Measurements from ENCODE around the gene FXR2. TPM values are rescaled to one million over a fixed set of nuclear protein-coding genes. Genes with fewer than 3 reads are reported as not detected.

FXR2 gene
- total and polyA plus RNA-seq, 10 of the 15 experiments (the other 5 are each of a cell fraction or from before 2014, with no cell fraction given), result 1.6 to 33.3 (median 22.0) TPM

GRCh38 chr17:7552621-7553051 lies 62.1 kb downstream of the FXR2 start:
- Histone ChIP-seq H3K27me3 (replicated peaks in 1 of 2; ENCODE audit: control insufficient read depth in 2 of 2, insufficient read depth in 2 of 2, low read length in 1 of 2) (no peaks in the 10 kb centered on the region; a peak in 1 of 4 replicates), H3K79me2 (ENCODE audit: control insufficient read depth, insufficient read depth, low read length) (no peaks in the 10 kb centered on the region), H3K9me3 (replicated peaks; ENCODE audit: control insufficient read depth, insufficient read depth, low read length) (no peaks in the 10 kb centered on the region), H3K4me3 (0 out of 2 replicates have a peak overlapping the region, but pooled peaks have one; percentile 31), H3K27ac (ENCODE audit: control insufficient read depth, insufficient read depth) (no peak overlapping the region; the same call in 1 of the 2 replicates), H3K4me2 (ENCODE audit: control insufficient read depth, insufficient read depth) (peak overlapping the region; percentile 45), H4K20me1 (ENCODE audit: control insufficient read depth, insufficient read depth) (no peaks in the 10 kb centered on the region), H3K9ac (ENCODE audit: control insufficient read depth, insufficient read depth, low read length) (peak overlapping the region; percentile 7; the same call in 1 of the 2 replicates), H3K36me3 (ENCODE audit: control insufficient read depth in 2 of 2, insufficient read depth in 2 of 2, low read length in 1 of 2) (no peaks in the 10 kb centered on the region), H2AFZ (ENCODE audit: control insufficient read depth, low read depth, low read length) (no peak overlapping the region), H3K4me1 (ENCODE audit: control insufficient read depth, insufficient read depth, low read length) (peaks cover 31% of the 10 kb centered on the region)
- FAIRE-seq (peak; percentile 95), DNase-seq (ENCODE audit: low read depth, low spot score) (peak; percentile 95), ATAC-seq (peak; percentile 91)
- ChIA-PET CTCF (interaction anchor here (0.6 to 2.5 kb wide), 11 partner anchors 8 to 201 kb away, joined by 3 to 20 read pairs (median 3); partner anchors contain the start of genes FXR2, SENP3 and TP53), POLR2A (interaction anchor here (0.5 to 1.5 kb wide), 12 partner anchors 7 to 374 kb away, joined by 3 to 6 read pairs (median 3); partner anchors contain the start of genes ACADVL, DLG4, SENP3 and TMEM256), RAD21 (ENCODE audit: unreplicated experiment) (interaction anchor here (0.7 to 1.8 kb wide), 7 partner anchors 8 to 135 kb away, joined by 3 to 7 read pairs (median 5); partner anchors contain the start of gene TP53), SMC1A (ENCODE audit: uncharacterized antibody, unreplicated experiment) (interaction anchor here (0.9 to 2.2 kb wide), 6 partner anchors 8 to 598 kb away, joined by 3 to 10 read pairs (median 4); partner anchors contain the start of gene SENP3)
- intact Hi-C loops (cut with micrococcal nuclease; ENCODE audit: unreplicated experiment) (no loop called here), in situ Hi-C loops (cut with MboI) (loop anchor here (25.0 kb wide), 1 partner anchor 515 kb away; the partner anchor contains the start of genes SLC16A11 and SLC16A13)
- no TSS peak for BruUV-seq (replicated peaks)
- 2% methylated on average over 6 of the region's 6 CpGs for WGBS (ENCODE audit: insufficient coverage, insufficient replicate concordance, low lambda C conversion rate, missing lambda C conversion rate)
- TF ChIP-seq EP300 (IDR thresholded peaks at IDR 0.05; ENCODE audit: borderline replicate concordance in 1 of 2, control insufficient read depth in 1 of 2, low read depth in 2 of 2, low read length in 2 of 2) (0 out of 4 replicates have a peak, but pooled peaks of 1 of the 2 experiments have one; percentile 7), NFYA (IDR thresholded peaks at IDR 0.05; ENCODE audit: borderline replicate concordance, low read depth, low read length) (no peak), TARDBP (IDR thresholded peaks at IDR 0.05; ENCODE audit: borderline replicate concordance) (no peak), CBX3 (IDR thresholded peaks at IDR 0.05; ENCODE audit: borderline replicate concordance, low read depth) (no peak), IKZF2 (IDR thresholded peaks at IDR 0.05) (peak; percentile 96 to 98), SP1 (IDR thresholded peaks at IDR 0.05; ENCODE audit: low read depth, low read length) (no peak), SIX5 (IDR thresholded peaks at IDR 0.05; ENCODE audit: low read depth, low read length, severe bottlenecking) (no peak), CHD2 (IDR thresholded peaks at IDR 0.05; ENCODE audit: borderline replicate concordance, low read depth, low read length) (0 out of 2 replicates have a peak, but pooled peaks have one; percentile 51), MAX (IDR thresholded peaks at IDR 0.05; ENCODE audit: low read depth, low read length) (no peak), GABPA (IDR thresholded peaks at IDR 0.05; ENCODE audit: low read depth) (no peak), HDGF (IDR thresholded peaks at IDR 0.05) (no peak), IRF4 (IDR thresholded peaks at IDR 0.05; ENCODE audit: low read depth, low read length) (0 out of 2 replicates have a peak, but pooled peaks have one; percentile 11), SIN3A (IDR thresholded peaks at IDR 0.05; ENCODE audit: low read depth, low read length) (no peak), ZNF622 (IDR thresholded peaks at IDR 0.05) (no peak), NFXL1 (IDR thresholded peaks at IDR 0.05; ENCODE audit: borderline replicate concordance) (no peak)
- TF ChIP-seq, protein P1, sequence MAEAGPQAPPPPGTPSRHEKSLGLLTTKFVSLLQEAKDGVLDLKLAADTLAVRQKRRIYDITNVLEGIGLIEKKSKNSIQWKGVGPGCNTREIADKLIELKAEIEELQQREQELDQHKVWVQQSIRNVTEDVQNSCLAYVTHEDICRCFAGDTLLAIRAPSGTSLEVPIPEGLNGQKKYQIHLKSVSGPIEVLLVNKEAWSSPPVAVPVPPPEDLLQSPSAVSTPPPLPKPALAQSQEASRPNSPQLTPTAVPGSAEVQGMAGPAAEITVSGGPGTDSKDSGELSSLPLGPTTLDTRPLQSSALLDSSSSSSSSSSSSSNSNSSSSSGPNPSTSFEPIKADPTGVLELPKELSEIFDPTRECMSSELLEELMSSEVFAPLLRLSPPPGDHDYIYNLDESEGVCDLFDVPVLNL (IDR thresholded peaks at IDR 0.05; ENCODE audit: low read depth, low read length), result no peak
- TF ChIP-seq, protein P2, sequence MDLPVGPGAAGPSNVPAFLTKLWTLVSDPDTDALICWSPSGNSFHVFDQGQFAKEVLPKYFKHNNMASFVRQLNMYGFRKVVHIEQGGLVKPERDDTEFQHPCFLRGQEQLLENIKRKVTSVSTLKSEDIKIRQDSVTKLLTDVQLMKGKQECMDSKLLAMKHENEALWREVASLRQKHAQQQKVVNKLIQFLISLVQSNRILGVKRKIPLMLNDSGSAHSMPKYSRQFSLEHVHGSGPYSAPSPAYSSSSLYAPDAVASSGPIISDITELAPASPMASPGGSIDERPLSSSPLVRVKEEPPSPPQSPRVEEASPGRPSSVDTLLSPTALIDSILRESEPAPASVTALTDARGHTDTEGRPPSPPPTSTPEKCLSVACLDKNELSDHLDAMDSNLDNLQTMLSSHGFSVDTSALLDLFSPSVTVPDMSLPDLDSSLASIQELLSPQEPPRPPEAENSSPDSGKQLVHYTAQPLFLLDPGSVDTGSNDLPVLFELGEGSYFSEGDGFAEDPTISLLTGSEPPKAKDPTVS (IDR thresholded peaks at IDR 0.05; ENCODE audit: low read depth, low read length), result no peak
- TF ChIP-seq, protein P3, sequence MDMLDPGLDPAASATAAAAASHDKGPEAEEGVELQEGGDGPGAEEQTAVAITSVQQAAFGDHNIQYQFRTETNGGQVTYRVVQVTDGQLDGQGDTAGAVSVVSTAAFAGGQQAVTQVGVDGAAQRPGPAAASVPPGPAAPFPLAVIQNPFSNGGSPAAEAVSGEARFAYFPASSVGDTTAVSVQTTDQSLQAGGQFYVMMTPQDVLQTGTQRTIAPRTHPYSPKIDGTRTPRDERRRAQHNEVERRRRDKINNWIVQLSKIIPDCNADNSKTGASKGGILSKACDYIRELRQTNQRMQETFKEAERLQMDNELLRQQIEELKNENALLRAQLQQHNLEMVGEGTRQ (IDR thresholded peaks at IDR 0.05; ENCODE audit: borderline replicate concordance, low read depth, low read length), result no peak
